K562 (cell line): ENCODE data around the gene HBP1. TPM values are rescaled to one million over a fixed set of nuclear protein-coding genes. Genes with fewer than 3 reads are reported as not detected.

Source experiments
- ATF1 ChIP-seq, 2 experiments: fragments of 450-650 bp in 1 of 2; IDR thresholded peaks; 2 replicates each; pipeline ENCODE4 v1.6.1; 2016; ENCODE audit warnings: missing compliant biosample characterization in 1 of 2, missing genetic modification characterization in 1 of 2
- CHD2 ChIP-seq: IDR thresholded peaks from 2 replicates; pipeline ENCODE4 v1.6.1; 2011; ENCODE audit warnings: low read depth, low read length
- ELF1 ChIP-seq: fragments of 200-800 bp; sonication (Bioruptor generic); IDR thresholded peaks from 2 replicates; pipeline ENCODE4 v1.6.1; 2016; ENCODE audit warnings: missing genetic modification characterization, missing compliant biosample characterization
- ELF4 ChIP-seq: fragments of 450-650 bp; formaldehyde crosslinking; IDR thresholded peaks from 2 replicates; pipeline ENCODE4 v1.4.0; 2022; ENCODE audit warnings: missing genetic modification characterization
- FOXJ2 ChIP-seq: fragments of 200-800 bp; sonication (Bioruptor generic); IDR thresholded peaks from 2 replicates; pipeline ENCODE4 v1.6.1; 2016; ENCODE audit warnings: missing genetic modification characterization, missing compliant biosample characterization
- FUS ChIP-seq: fragments of 200-400 bp; formaldehyde crosslinking; optimal IDR thresholded peaks from 2 replicates; pipeline ENCODE3; 2017; ENCODE audit warnings: low read depth, low read length
- MXI1 ChIP-seq: IDR thresholded peaks from 2 replicates; pipeline ENCODE4 v1.6.1; 2011; ENCODE audit warnings: low read depth, mild to moderate bottlenecking, improper control_type of control experiment, low read length
- PRDM10 ChIP-seq: fragments of 450-650 bp; IDR thresholded peaks from 2 replicates; pipeline ENCODE4 v1.6.1; 2018; ENCODE audit not compliant: partially characterized antibody
- SAP30 ChIP-seq: fragments of 200-600 bp; sonication (generic); IDR thresholded peaks from 2 replicates; pipeline ENCODE4 v1.6.1; 2012; ENCODE audit warnings: borderline replicate concordance, low read depth, mild to moderate bottlenecking, moderate library complexity, low read length, control low read depth, inconsistent platforms; ENCODE audit not compliant: insufficient read depth, poor library complexity, severe bottlenecking
- SIN3A ChIP-seq, 2 experiments: fragments of 150-350 bp in 1 of 2; IDR thresholded peaks; 2 replicates each; pipeline ENCODE4 v1.6.1; 2011 to 2016; ENCODE audit warnings: borderline replicate concordance in 2 of 2, low read depth in 2 of 2, low read length in 2 of 2, mild to moderate bottlenecking in 2 of 2, moderate library complexity in 2 of 2; ENCODE audit not compliant: control insufficient read depth in 1 of 2
- SMARCB1 ChIP-seq: IDR thresholded peaks from 2 replicates; pipeline ENCODE4 v1.6.1; 2011; ENCODE audit warnings: improper control_type of control experiment, low read depth; ENCODE audit not compliant: insufficient read length
- SRSF1 ChIP-seq: fragments of 200-400 bp; formaldehyde crosslinking; IDR thresholded peaks from 2 replicates; pipeline ENCODE4 v1.6.1; 2017; ENCODE audit warnings: mild to moderate bottlenecking, low read depth, low read length, moderate library complexity
- U2AF1 ChIP-seq: fragments of 200-400 bp; formaldehyde crosslinking; optimal IDR thresholded peaks from 2 replicates; pipeline ENCODE3; 2017; ENCODE audit warnings: mild to moderate bottlenecking, low read depth, low read length, moderate library complexity
- USF2 ChIP-seq: sonication (generic); formaldehyde crosslinking; IDR thresholded peaks from 2 replicates; pipeline ENCODE4 v1.5.0; 2020; ENCODE audit warnings: missing genetic modification reagents
- ZBTB9 ChIP-seq: fragments of 450-650 bp; formaldehyde crosslinking; IDR thresholded peaks from 2 replicates; pipeline ENCODE4 v1.4.0; 2020; ENCODE audit warnings: mild to moderate bottlenecking, moderate library complexity
- ZNF24 ChIP-seq: fragments of 450-650 bp; IDR thresholded peaks from 2 replicates; pipeline ENCODE4 v1.6.1; 2016
- ZNF398 ChIP-seq: fragments of 250-450 bp; sonication (Bioruptor Pico); IDR thresholded peaks from 2 replicates; pipeline ENCODE4 v1.8.0; 2021; ENCODE audit warnings: moderate library complexity, mild to moderate bottlenecking, inconsistent platforms
- ZNF583 ChIP-seq: fragments of 250-450 bp; sonication (Bioruptor Pico); IDR thresholded peaks from 2 replicates; pipeline ENCODE4 v1.4.0; 2020
- ZNF79 ChIP-seq: fragments of 250-450 bp; sonication (Bioruptor Pico); IDR thresholded peaks from 2 replicates; pipeline ENCODE4 v1.4.0; 2020; ENCODE audit warnings: low read depth, mild to moderate bottlenecking, moderate library complexity
- polyA plus RNA-seq, 8 experiments: library from polyadenylated mRNA; depleted of rRNA in 4 of 8; stranded (reverse) in 5 of 8; unstranded in 3 of 8; fragments of >200 nt; fragmentation: Nextera tagmentation in 2 of 8; fragmentation: Illumina TruSeq in 1 of 8; extraction: Ambion mirVana in 2 of 8; extraction: Trizol in 1 of 8; gene quantifications; 2 replicates each; pipeline versions ENCODE4 v1.2.1 to v1.2.3, GENCODE V29; 2011 to 2014; ENCODE audit warnings: inconsistent platforms in 1 of 8, missing spikeins in 1 of 8
- total RNA-seq, 7 experiments: library from RNA; depleted of rRNA in 6 of 7; stranded (reverse); fragments of >200 nt in 6 of 7; fragmentation: Illumina TruSeq in 2 of 7; extraction: Trizol in 2 of 7; gene quantifications; 2 replicates each; pipeline versions ENCODE4 v1.2.1 to v1.2.3, GENCODE V29; 2011 to 2021; ENCODE audit warnings: low replicate concordance in 1 of 7

Gene HBP1
- total and polyA plus RNA-seq, 9 of the 15 experiments (the other 6 are each of a cell fraction or from before 2014, with no cell fraction given), result 18.7 to 59.9 (median 27.0) TPM

GRCh38 chr7:107169120-107170050, 582 bp downstream of the HBP1 start (continued):
- TF ChIP-seq FOXJ2 (tag) (peak; percentile 83), SMARCB1 (no peak), ZNF398 (CRISPR knock-in tag) (no peak), USF2 (CRISPR knock-in tag) (peak; percentile 96), ELF1 (tag) (peak; percentile 64), ZNF24 (0 out of 2 replicates have a peak, but pooled peaks have one; percentile 27), SRSF1 (no peak), CHD2 (peak; percentile 90), U2AF1 (no peak), MXI1 (peak; percentile 87), SAP30 (peak; percentile 89), FUS (no peak), ZNF79 (CRISPR knock-in tag) (no peak), SIN3A (IDR thresholded peaks at IDR 0.05; ENCODE audit: borderline replicate concordance in 2 of 2, control insufficient read depth in 1 of 2, low read depth in 2 of 2, low read length in 2 of 2) (peak; percentile 90 to 93), ZBTB9 (no peak; the same call in 1 of the 2 replicates), ZNF583 (CRISPR knock-in tag) (0 out of 2 replicates have a peak, but pooled peaks have one; percentile 25), ATF1 (CRISPR knock-in tag; IDR thresholded peaks at IDR 0.05) (no peak), ATF1 (tag; IDR thresholded peaks at IDR 0.05) (peak; percentile 80), ELF4 (CRISPR knock-in tag) (peak; percentile 28; the same call in 1 of the 2 replicates), PRDM10 (peak; percentile 73)
